Upper lobe of left lung (tissue), 6 donors: Measurements from ENCODE around the gene ST6GALNAC2. TPM values are rescaled to one million over a fixed set of nuclear protein-coding genes. Genes with fewer than 3 reads are reported as not detected.
A peak's percentile ranks its signal among the peaks of the same experiment; 100 is the strongest.

ENCODE experiments used
- ATAC-seq, 2 donors: fragments of 200-7000 bp; cut with Tn5 transposase; one replicate each; pipeline ENCODE4 v1.9.1; 2022; ENCODE audit warnings: mild to moderate bottlenecking in 2 of 2, moderate library complexity in 2 of 2; ENCODE audit not compliant: low FRiP score in 2 of 2
- DNase-seq, 2 donors: peaks; one replicate each; pipeline ENCODE4 v3.0.0-alpha.2; 2019 to 2020
- H3K27ac ChIP-seq, 4 donors: fragments of 200-600 bp; sonication (generic); one replicate each; pipeline ENCODE4 v1.5.1; 2016 to 2019
- H3K27me3 ChIP-seq, 4 donors: fragments of 200-600 bp; sonication (generic); one replicate each; pipeline ENCODE4 v1.5.1; 2017 to 2019
- H3K36me3 ChIP-seq, 4 donors: fragments of 200-600 bp; sonication (generic); one replicate each; pipeline ENCODE4 v1.5.1; 2016 to 2019
- H3K4me1 ChIP-seq, 4 donors: fragments of 200-600 bp; sonication (generic); one replicate each; pipeline ENCODE4 v1.5.1; 2018 to 2019
- H3K4me3 ChIP-seq, 4 donors: fragments of 200-600 bp; sonication (generic); one replicate each; pipeline ENCODE4 v1.5.1; 2017 to 2019; ENCODE audit warnings: mild to moderate bottlenecking in 2 of 4, moderate library complexity in 1 of 4
- H3K9me3 ChIP-seq, 4 donors: fragments of 200-600 bp; sonication (generic); one replicate each; pipeline ENCODE4 v1.5.1; 2018 to 2019
- EP300 ChIP-seq, 4 donors: sonication (generic); formaldehyde crosslinking; IDR thresholded peaks; one replicate each; pipeline ENCODE4 v1.5.1; 2017; ENCODE audit warnings: antibody characterized with exemption in 4 of 4, control low read depth in 2 of 4
- POLR2A ChIP-seq, 4 donors: fragments of 450-650 bp; IDR thresholded peaks; one replicate each; pipeline ENCODE4 v1.5.1; 2016 to 2017; ENCODE audit warnings: antibody characterized with exemption in 4 of 4, mild to moderate bottlenecking in 2 of 4
- POLR2AphosphoS5 ChIP-seq, 2 donors: sonication (generic); formaldehyde crosslinking; IDR thresholded peaks; one replicate each; pipeline ENCODE4 v1.5.1; 2017; ENCODE audit warnings: antibody characterized with exemption in 2 of 2
- WGBS, 2 donors: methylation state at CpG; one replicate each; pipeline ENCODE4 v1.1.5; 2017 to 2018; 5-methylcytosine and 5-hydroxymethylcytosine counted together
- total RNA-seq, 6 donors: library from RNA; depleted of rRNA in 4 of 6; stranded (reverse); fragments of >200 nt in 4 of 6; gene quantifications; one replicate each; pipeline versions ENCODE4 v1.1.0 to v1.2.1, GENCODE V29; 2016 to 2021
- TF ChIP-seq, protein P1 (sequence below), 6 experiments: fragments of 450-650 bp in 4 of 6; fragments of 200-600 bp in 2 of 6; sonication (generic) in 2 of 6; IDR thresholded peaks; one replicate each; pipeline ENCODE4 v1.5.1; 2016 to 2019; ENCODE audit warnings: antibody characterized with exemption in 6 of 6
- donor health status: DM: no; HTN: no; CAD: no; lungs with moderate emphysema.
- donor health status: DM: no; HTN: yes; CAD: no; lungs with severe emphysema.

The ST6GALNAC2 gene
- total RNA-seq, 6 donors from 2014 or later: 24.4 to 63.5 (median 39.8) TPM

DNA sequence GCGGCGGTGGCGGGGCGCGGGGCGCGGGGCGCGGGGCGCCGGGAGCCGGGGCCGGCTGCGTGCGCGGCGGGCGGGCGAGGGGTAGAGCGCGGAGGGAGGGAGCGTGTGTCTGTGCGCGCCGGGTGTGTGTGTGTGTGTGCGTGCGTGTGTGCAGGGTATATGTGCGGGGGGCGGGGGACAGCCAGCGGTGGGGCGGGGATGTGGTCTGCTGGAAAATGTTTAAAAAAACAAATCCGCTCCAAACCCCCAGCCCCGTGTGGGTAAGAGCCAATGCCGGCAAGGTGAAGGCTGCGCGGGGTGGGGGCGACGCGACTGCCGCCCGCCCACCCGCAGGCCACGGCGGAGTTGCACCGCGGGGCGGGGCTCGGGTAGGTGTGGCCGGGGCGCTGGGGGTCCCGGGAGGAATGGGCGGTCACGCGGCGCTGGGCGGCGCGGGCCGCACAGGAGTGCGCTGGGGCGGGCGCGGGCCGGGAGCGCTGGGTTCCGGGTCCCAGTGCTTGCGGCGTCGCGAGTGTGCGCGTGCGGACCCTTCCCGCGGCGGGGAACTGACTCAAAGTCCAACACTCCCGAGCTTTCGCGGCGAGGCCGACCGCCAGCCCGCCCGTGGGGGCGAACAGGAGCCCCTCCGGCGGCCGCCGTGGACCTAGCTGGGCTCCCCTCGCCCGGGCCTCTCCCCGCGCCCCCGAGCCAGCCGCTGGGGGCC, 47.9 kb downstream of the ST6GALNAC2 start, which contains the start of gene CYGB:
TSS of gene CYGB (minus strand) at position 132 of the 703 bp plus-strand sequence. CDS start 167 bp downstream, outside the sequence.
- TF ChIP-seq POLR2A (IDR thresholded peaks at IDR 0.05): peak in 1 of 4 donors; percentile 22
- no peak for TF ChIP-seq EP300 (IDR thresholded peaks at IDR 0.05)
- TF ChIP-seq POLR2AphosphoS5 (IDR thresholded peaks at IDR 0.05): no peak
- TF ChIP-seq, protein P1, sequence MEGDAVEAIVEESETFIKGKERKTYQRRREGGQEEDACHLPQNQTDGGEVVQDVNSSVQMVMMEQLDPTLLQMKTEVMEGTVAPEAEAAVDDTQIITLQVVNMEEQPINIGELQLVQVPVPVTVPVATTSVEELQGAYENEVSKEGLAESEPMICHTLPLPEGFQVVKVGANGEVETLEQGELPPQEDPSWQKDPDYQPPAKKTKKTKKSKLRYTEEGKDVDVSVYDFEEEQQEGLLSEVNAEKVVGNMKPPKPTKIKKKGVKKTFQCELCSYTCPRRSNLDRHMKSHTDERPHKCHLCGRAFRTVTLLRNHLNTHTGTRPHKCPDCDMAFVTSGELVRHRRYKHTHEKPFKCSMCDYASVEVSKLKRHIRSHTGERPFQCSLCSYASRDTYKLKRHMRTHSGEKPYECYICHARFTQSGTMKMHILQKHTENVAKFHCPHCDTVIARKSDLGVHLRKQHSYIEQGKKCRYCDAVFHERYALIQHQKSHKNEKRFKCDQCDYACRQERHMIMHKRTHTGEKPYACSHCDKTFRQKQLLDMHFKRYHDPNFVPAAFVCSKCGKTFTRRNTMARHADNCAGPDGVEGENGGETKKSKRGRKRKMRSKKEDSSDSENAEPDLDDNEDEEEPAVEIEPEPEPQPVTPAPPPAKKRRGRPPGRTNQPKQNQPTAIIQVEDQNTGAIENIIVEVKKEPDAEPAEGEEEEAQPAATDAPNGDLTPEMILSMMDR (IDR thresholded peaks at IDR 0.05): no peak
- peak within 1 kb of the TSS; percentile 28 to 49 (median 40) for H3K4me3 ChIP-seq
- H3K36me3 ChIP-seq: no peaks in the 10 kb centered on the region
- WGBS, 2 donors: 1 to 2% methylated on average over 31 to 51 of the region's 95 CpGs
- H3K9me3 ChIP-seq: no peaks in the 10 kb centered on the region
- H3K27me3 ChIP-seq: peaks cover 0 to 18% (median 10%) of the 10 kb centered on the region in 4 donors
- DNase-seq (peak in 1 of 2 donors; percentile 90), ATAC-seq (peak in 1 of 2 donors; percentile 50)
- H3K4me1 ChIP-seq: peaks cover 28 to 44% (median 39%) of the 10 kb centered on the region in 4 donors
- peak within 1 kb of the TSS; percentile 34 to 86 (median 71) for H3K27ac ChIP-seq

DNA sequence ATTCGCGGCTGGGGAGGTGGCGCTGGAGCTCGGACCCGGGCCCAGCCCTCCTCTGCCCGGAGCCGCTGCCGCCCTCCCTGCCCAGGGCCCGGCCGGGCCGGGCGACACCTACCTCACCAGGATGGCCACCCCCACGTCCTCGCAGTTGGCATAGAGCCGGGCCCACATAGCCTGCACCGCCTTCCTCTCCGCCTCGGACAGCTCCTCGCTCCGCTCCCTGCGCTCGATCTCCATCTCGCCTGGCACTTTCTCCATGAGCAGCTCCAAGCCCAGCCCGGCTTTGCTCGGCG, 48.4 kb downstream of the ST6GALNAC2 start:
- Histone ChIP-seq H3K27me3 (peaks cover 0 to 18% (median 10%) of the 10 kb centered on the region in 4 donors), H3K9me3 (no peaks in the 10 kb centered on the region), H3K36me3 (no peaks in the 10 kb centered on the region), H3K4me3 (peak overlapping the region in 3 of 4 donors; percentile 28 to 49 (median 47)), H3K4me1 (peaks cover 28 to 44% (median 38%) of the 10 kb centered on the region in 4 donors), H3K27ac (peak overlapping the region in 3 of 4 donors; percentile 67 to 79 (median 75))
- TF ChIP-seq POLR2A (IDR thresholded peaks at IDR 0.05) (no peak), EP300 (IDR thresholded peaks at IDR 0.05) (no peak), POLR2AphosphoS5 (IDR thresholded peaks at IDR 0.05) (no peak)
- TF ChIP-seq, protein P1 (IDR thresholded peaks at IDR 0.05): no peak
- ATAC-seq: peak in 1 of 2 donors; percentile 2
- peak in 1 of 2 donors; percentile 89 for DNase-seq
- 12% methylated on average over 15 of the region's 26 CpGs; no CpG with 5 or more reads in 1 of the 2 donors for WGBS, 2 donors

DNA sequence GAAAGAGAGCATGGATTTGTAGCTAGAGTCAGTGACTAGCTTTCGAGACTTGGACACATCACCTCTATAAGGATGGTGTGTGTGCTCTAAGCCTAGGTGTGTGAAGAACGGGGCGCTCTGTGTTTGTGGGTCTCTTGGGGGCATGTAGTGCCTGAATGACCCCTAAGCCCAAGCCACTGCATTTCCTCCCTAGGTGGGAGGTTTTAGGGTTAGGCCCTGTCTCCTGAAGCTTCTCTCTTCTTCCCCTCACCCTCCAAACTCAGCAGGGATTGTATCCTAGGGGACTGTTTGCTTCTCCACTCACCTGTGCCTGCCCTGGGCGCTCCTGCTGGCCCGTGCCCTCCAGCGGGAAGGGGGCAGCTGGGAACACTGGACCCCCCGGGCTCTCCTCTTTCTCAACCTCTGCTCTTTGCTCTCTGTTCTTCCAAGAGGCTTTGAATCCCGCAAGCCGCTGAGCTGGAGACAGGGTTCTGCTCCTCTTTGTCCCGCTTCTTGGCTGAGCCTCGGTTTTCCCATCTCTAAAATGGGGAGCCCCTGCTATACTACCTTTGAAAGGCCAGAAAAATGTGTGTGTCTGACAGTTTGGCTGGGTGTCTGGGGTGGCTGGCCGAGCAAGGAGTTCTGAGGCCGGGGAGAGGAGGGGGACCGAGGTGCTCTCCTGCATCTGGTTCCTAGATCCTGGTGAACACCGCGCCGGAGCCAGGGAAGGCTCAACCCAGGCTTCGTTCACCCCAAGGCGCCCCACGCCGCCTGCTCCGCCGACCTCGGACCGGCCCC, 49.0 kb downstream of the ST6GALNAC2 start:
- Histone ChIP-seq H3K27ac (peak overlapping the region in 3 of 4 donors; percentile 67 to 79 (median 75)), H3K4me1 (peaks cover 28 to 44% (median 39%) of the 10 kb centered on the region in 4 donors), H3K4me3 (peak overlapping the region in 3 of 4 donors; percentile 28 to 49 (median 47)), H3K9me3 (no peaks in the 10 kb centered on the region), H3K27me3 (peaks cover 0 to 18% (median 10%) of the 10 kb centered on the region in 4 donors), H3K36me3 (no peaks in the 10 kb centered on the region)
- ATAC-seq (no peak), DNase-seq (no peak)
- 68 to 79% methylated on average over 11 to 25 of the region's 25 CpGs for WGBS, 2 donors
- no peak for TF ChIP-seq EP300 (IDR thresholded peaks at IDR 0.05)
- no peak for TF ChIP-seq POLR2AphosphoS5 (IDR thresholded peaks at IDR 0.05)
- TF ChIP-seq, protein P1 (IDR thresholded peaks at IDR 0.05): no peak
- TF ChIP-seq POLR2A (IDR thresholded peaks at IDR 0.05): no peak

DNA sequence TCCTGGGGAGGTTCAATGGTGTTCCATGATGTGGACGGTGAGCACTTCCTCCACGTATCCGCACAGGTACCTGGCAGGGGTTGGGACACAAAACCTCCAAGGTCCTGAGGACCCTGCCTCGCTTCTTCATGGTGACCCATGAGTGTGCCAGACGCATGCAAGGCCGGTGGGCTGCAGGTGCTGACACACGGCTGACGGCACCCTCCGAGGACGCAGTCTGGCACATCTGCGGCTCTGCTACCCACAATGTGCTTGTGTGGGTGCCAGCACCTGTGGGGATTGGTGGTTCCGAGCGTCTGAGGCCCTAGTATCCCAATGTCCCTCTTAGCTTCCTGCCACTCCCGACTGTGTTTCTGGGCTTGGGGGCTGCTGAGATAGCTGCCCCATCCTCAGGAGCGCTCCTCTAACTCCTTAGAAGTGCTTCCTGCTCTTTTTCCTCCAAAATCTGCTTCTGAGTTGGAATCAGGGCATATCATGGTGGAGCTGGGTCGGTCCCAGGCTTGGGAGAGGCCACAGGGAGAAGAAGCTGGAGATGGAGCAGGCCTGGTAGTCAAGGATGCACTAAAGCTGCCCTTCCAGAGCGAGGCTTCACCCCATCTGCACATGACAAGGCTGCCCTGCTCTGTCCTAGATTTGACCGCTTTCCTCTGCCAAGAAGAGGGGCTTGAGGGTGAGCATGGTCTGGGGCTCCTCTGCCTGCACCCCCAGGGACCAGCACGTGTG, 49.7 kb downstream of the ST6GALNAC2 start:
- peak overlapping the region in 3 of 4 donors; percentile 42 to 79 (median 75) for H3K27ac ChIP-seq
- no peak for ATAC-seq
- H3K4me3 ChIP-seq: no peak overlapping the region
- H3K4me1 ChIP-seq: peaks cover 32 to 44% (median 38%) of the 10 kb centered on the region in 4 donors
- H3K36me3 ChIP-seq: no peaks in the 10 kb centered on the region
- no peaks in the 10 kb centered on the region for H3K9me3 ChIP-seq
- 77 to 89% methylated on average over 11 to 19 of the region's 19 CpGs for WGBS, 2 donors
- TF ChIP-seq, protein P1 (IDR thresholded peaks at IDR 0.05): no peak
- TF ChIP-seq EP300 (IDR thresholded peaks at IDR 0.05) (no peak), POLR2A (IDR thresholded peaks at IDR 0.05) (no peak), POLR2AphosphoS5 (IDR thresholded peaks at IDR 0.05) (no peak)
- H3K27me3 ChIP-seq: peaks cover 0 to 18% (median 10%) of the 10 kb centered on the region in 4 donors
- no peak for DNase-seq
